ENCODE results near the gene ZNF791. TPM values are rescaled to one million over a fixed set of nuclear protein-coding genes. Genes with fewer than 3 reads are reported as not detected.

The ZNF791 gene
- total RNA-seq, 2 experiments from 2014 or later: 7.8 to 17.1 TPM

DNA sequence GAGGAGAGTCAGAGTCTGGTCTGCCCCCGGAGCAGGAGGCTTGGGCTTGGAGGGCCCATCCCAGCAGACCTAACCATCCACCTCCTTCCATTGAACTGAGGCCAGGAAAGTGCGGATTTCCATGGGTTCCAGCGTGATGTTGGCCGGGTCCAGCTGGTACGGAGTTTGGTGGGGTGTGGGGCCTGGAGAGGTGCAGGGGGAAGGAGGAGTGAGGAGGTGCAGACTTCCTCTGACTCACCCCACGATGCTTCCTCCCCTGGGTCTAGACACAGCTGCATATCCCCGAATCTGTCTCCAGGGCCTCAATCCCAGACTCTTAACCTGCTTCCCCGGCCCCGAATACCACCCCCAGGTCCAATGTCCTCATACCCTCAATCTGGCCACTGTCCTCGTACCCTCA is 35.8 kb downstream of the ZNF791 start:
- Histone ChIP-seq H3K36me3 (ENCODE audit: insufficient read depth, low read length) (peaks cover 15% of the 10 kb centered on the region), H2AFZ (ENCODE audit: low read length) (no peak overlapping the region), H3K4me1 (ENCODE audit: insufficient read depth, low read length, poor library complexity, severe bottlenecking) (no peaks in the 10 kb centered on the region), H3K4me3 (ENCODE audit: low read depth, low read length, poor library complexity, severe bottlenecking) (no peak overlapping the region), H3K9me2 (ENCODE audit: insufficient read depth, low read length) (no peaks in the 10 kb centered on the region), H3K27ac (ENCODE audit: low read depth, low read length, poor library complexity, severe bottlenecking) (no peak overlapping the region), H4K20me1 (ENCODE audit: insufficient read depth, low read length) (no peaks in the 10 kb centered on the region), H3K9me3 (ENCODE audit: low read length) (no peaks in the 10 kb centered on the region), H3K79me2 (ENCODE audit: insufficient read depth, low read depth, low read length) (no peaks in the 10 kb centered on the region), H3K4me2 (ENCODE audit: low read length) (no peak overlapping the region)
- no TSS peak for BruUV-seq (replicated peaks)
- TF ChIP-seq EZH2phosphoT487 (IDR thresholded peaks at IDR 0.05; ENCODE audit: borderline replicate concordance, low read depth, low read length) (no peak), CTCF (conservative IDR thresholded peaks at IDR 0.05; ENCODE audit: low read length) (no peak)
- CTCF ChIA-PET (ENCODE audit: unreplicated experiment): no interaction called here
- intact Hi-C loops (cut with micrococcal nuclease; ENCODE audit: unreplicated experiment): no loop called here
- no peak for DNase-seq (ENCODE audit: low spot score)
- POLR2A ChIA-PET: interaction anchor here (0.6 kb wide), 1 partner anchor 876 kb away, joined by 3 read pairs; no protein-coding TSS in a partner anchor

- no TSS peak for BruUV-seq (replicated peaks)
- no peak for TF ChIP-seq EZH2phosphoT487 (IDR thresholded peaks at IDR 0.05; ENCODE audit: borderline replicate concordance, low read depth, low read length)
- TF ChIP-seq CTCF (conservative IDR thresholded peaks at IDR 0.05; ENCODE audit: low read length): no peak
Measured at GRCh38 chr19:12647047-12647446, 36.3 kb downstream of the ZNF791 start.

GRCh38 chr19:12647490-12648071 is 36.9 kb downstream of the ZNF791 start:
- no peak overlapping the region for H3K4me2 ChIP-seq (ENCODE audit: low read length)
- peaks cover 22% of the 10 kb centered on the region for H3K36me3 ChIP-seq (ENCODE audit: insufficient read depth, low read length)
- no peak overlapping the region for H3K4me3 ChIP-seq (ENCODE audit: low read depth, low read length, poor library complexity, severe bottlenecking)
- no peak for TF ChIP-seq EZH2phosphoT487 (IDR thresholded peaks at IDR 0.05; ENCODE audit: borderline replicate concordance, low read depth, low read length)
- no peak for TF ChIP-seq CTCF (conservative IDR thresholded peaks at IDR 0.05; ENCODE audit: low read length)
- H3K27ac ChIP-seq (ENCODE audit: low read depth, low read length, poor library complexity, severe bottlenecking): no peak overlapping the region
- H4K20me1 ChIP-seq (ENCODE audit: insufficient read depth, low read length): no peaks in the 10 kb centered on the region
- H3K4me1 ChIP-seq (ENCODE audit: insufficient read depth, low read length, poor library complexity, severe bottlenecking): no peaks in the 10 kb centered on the region
- no peaks in the 10 kb centered on the region for H3K79me2 ChIP-seq (ENCODE audit: insufficient read depth, low read depth, low read length)
- POLR2A ChIA-PET: no interaction called here
- H2AFZ ChIP-seq (ENCODE audit: low read length): no peak overlapping the region
- CTCF ChIA-PET (ENCODE audit: unreplicated experiment): no interaction called here
- H3K9me3 ChIP-seq (ENCODE audit: low read length): no peaks in the 10 kb centered on the region
- DNase-seq (ENCODE audit: low spot score): no peak
- intact Hi-C loops (cut with micrococcal nuclease; ENCODE audit: unreplicated experiment): no loop called here
- BruUV-seq (replicated peaks): no TSS peak
- no peaks in the 10 kb centered on the region for H3K9me2 ChIP-seq (ENCODE audit: insufficient read depth, low read length)

More at GRCh38 chr19:12647047-12647446, 36.3 kb downstream of the ZNF791 start:
- Histone ChIP-seq H2AFZ (ENCODE audit: low read length) (no peak overlapping the region), H3K36me3 (ENCODE audit: insufficient read depth, low read length) (peaks cover 20% of the 10 kb centered on the region), H3K4me1 (ENCODE audit: insufficient read depth, low read length, poor library complexity, severe bottlenecking) (no peaks in the 10 kb centered on the region), H3K9me3 (ENCODE audit: low read length) (no peaks in the 10 kb centered on the region), H3K27ac (ENCODE audit: low read depth, low read length, poor library complexity, severe bottlenecking) (no peak overlapping the region), H3K79me2 (ENCODE audit: insufficient read depth, low read depth, low read length) (no peaks in the 10 kb centered on the region), H3K4me2 (ENCODE audit: low read length) (no peak overlapping the region), H4K20me1 (ENCODE audit: insufficient read depth, low read length) (no peaks in the 10 kb centered on the region), H3K9me2 (ENCODE audit: insufficient read depth, low read length) (no peaks in the 10 kb centered on the region), H3K4me3 (ENCODE audit: low read depth, low read length, poor library complexity, severe bottlenecking) (no peak overlapping the region)
- ChIA-PET CTCF (ENCODE audit: unreplicated experiment) (no interaction called here), POLR2A (interaction anchor here (0.6 kb wide), 1 partner anchor 876 kb away, joined by 3 read pairs; no protein-coding TSS in a partner anchor)
- no peak for DNase-seq (ENCODE audit: low spot score)
- intact Hi-C loops (cut with micrococcal nuclease; ENCODE audit: unreplicated experiment): no loop called here
